HG02938 (cell line): ENCODE measurements around the gene SRPRB.

Experiments used
- ATAC-seq: cut with Tn5 transposase; IDR thresholded peaks from one replicate; pipeline ENCODE4 v1.9.1; 2021; ENCODE audit warnings: mild to moderate bottlenecking, moderate library complexity; ENCODE audit not compliant: unreplicated experiment

The SRPRB gene

DNA sequence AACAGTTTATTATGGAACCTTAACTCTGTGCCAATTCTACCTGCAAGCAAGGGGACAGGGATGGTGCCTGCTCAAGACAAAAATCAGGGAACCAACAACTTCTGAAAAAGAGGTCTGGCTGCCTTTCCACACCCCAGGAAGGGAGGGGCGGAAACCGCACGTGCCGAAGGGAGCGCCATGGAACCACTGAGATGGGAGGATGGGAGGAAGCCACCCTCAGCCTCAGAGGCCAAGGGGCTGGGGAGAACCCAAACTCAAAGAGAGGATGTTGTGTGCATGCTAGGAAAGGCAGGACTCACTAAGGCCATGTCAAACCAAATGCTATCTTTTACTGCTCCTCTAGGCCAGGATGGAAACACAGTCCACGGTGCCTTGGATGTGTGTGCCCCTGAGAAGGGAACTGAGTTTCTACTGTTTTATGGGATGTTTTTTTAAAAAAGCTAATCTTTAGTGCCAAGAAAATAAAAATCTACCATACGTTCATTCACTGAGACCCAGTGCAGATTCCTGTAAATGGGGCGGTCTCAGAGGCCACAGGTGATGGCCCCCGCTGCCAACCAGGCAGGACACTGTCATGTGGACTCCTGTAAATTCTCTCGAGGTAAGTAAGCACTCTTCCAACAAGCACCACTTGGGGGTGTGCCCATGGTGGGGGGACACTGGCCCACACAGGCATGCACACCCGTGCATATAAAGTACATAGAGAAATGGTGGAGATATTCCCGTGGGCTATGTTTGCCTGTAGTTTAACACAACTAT, 20.5 kb downstream of the SRPRB start:
- ATAC-seq, result no peak

DNA sequence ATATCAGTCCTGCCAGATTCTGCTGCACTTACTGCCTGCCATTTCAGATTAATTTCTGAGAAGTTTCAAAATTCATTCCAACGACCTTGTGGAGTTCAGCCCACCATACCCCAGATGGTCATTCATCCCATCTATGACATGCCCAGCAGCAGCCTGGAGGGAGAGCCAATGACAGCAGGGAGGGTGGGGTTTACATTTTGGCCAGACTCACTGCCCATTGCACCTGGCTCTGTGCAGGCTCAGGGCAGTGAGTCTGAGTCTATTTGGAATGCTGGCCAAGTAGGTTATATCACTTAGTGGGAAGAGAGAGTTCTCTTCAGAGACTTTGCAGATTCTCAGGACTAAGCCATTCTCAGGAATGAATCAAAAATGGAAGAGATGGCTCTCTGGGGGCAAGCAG, 21.5 kb downstream of the SRPRB start:
- no peak for ATAC-seq

DNA sequence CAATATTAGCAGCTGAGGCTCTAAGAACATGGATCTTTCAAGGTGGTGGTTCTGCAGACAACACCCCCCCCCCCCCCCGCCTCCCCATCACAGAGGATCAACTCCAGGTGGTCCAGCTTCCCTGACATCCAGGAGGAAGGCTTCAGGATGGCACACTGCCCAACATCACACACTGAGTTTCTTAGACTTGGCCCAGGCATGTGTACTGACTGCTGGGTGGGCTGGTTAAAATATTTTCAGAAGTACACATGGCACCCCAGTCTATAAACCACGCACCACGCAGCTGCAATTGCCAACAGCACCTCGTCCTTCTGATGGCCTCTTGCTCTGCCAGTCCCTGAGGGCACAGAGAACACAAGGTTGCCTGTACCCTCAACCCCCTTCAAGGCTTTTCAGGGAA, 22.1 kb downstream of the SRPRB start:
- no peak for ATAC-seq

DNA sequence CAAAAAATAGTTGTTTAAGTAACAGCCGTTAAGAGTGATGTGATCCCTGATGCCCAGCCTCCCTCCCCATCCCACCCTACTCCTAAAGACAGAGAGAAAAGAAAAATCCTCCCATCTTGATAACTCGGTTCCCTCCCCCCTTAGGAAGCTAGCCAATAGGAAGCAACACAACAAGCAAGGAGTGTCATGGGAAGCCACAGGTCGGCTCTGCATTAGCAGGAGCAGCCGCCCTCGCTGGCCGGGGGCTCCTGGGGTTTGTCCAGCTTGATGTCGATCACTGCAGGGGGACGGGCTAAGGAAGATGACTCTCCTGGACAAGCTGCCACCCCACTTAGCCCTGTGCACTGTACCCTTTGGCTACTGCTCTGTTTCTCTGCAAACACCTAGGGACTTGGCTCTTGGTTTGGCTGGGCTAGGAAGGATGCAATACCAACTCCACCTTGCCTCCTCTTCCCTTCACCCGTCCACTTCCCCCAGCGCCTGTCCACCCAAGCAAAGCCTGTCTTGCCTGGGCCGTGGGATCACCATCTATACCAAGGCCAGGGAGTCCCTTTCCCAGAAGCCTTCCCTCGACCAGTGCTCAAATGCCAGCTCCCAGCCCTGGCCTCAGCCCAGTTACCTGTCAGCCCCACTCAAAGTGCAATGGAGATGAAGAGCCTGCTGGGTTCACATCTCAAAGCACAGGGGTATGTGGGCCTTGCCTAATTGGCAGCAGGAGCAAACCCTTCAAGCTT, 23.1 kb downstream of the SRPRB start:
- no peak for ATAC-seq

DNA sequence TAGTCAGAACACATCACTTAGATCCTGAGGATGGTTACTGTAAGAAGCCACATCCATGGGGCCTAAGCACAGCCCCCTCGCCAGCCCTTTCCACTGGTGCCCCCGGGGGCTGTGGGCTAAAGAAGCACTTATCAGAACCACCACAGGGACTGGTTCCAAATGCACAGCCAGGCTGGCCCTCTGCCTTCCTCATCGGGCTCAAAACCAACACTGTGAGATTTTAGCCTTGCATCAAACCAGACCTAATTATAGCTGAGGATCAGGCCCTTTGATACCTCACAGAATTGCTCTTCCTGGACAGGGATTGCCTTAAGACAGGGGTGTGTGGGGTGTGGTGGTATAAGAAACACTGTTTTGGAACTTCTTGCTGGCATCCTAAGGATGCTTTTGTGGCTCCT, 23.7 kb downstream of the SRPRB start:
- ATAC-seq, result no peak

DNA sequence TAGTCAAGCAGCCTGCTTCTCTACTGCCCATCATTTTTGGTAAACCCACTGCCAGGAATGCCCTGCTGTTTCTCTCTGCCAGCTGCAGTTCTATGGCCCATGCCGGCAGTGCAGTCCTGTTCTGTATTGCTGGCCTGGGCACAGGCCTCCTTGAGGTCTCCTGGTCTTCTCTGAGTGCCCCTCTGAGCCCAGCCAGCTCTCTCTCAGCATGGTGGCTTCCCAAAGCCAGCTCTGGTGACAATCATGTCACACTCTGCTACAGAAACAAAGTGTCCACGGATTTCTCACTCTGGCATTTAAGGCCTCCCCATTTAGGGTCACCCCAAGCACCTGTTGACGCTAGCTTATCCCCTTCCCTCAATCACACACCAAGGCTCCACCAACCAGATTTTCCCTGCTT, 24.5 kb downstream of the SRPRB start:
- ATAC-seq, result no peak

DNA sequence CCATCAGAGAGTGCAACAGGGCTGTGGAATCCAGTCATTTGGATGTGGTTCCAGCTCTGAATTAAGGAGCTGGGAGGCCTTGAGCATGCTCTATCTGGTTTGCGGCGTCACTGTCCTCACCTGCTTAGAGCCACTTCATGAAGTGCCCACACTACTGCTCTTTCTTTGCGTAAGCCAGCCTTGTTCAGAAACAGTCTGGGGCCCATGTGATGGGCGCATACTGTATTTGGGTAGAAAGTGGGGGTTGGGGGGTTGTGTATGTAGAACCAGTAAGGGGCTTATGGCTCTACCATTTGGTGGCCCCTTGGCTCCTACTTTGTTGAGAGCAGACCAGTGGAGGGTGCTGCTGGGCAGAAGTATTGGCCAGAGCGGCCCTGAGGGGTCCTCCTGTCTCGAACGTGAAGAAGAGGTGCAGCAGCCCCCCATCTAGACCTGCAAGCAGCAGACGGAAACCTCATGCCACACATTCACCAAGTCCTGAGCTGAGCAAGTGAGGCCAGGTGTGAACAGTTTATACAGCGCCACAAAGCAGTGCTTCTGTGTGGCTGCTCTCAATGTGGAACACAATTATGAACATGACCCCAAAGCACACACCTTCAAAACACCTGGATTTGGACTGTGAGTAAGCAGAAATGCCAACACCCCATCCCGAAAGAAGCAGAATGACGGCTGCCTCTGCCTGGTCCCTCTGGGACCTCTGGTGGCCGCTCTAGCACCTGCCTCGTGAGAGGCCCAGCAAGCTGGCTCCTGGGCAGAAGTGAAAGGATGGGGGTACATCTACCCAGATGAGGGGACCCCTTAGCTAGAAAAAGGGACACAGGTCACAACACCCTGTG, 26.6 kb downstream of the SRPRB start:
- no peak for ATAC-seq

DNA sequence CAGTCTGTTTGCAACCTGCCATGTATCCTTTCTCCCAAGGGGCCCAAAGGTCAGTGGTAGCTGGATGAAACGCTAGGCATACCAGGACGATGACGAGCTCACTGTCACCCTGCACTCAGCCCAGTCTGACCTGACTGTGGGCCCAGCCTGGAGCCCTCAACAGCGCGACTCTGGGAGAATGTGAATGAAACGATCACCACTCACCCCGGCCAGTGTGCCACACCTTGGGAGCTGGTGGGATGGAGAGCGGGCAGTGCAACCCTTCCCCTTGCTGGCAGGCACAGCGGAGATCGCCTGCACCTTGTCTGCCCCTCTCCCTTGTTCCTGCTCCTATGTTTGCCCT, 27.2 kb downstream of the SRPRB start:
- ATAC-seq, result no peak

DNA sequence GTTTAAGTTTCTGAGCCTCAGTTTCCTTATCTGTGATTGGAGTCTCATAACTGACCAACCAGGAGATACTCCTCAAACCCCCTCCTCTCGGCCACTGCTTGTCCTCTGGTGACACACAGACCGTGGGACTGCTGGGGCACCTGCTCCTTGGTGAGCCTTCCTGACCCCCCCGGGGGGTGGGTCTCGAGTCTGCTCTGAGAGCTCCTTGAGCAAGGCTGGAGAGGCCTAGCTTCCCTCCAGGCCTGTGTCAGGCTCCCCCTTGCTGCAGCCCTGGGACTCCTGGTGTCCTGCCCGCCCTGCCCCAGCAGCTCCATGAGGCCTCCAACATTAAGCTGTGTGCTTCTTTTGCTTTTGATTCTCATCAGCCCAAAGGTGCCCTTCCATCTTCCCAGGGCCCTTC, 27.7 kb downstream of the SRPRB start:
- ATAC-seq, result no peak

DNA sequence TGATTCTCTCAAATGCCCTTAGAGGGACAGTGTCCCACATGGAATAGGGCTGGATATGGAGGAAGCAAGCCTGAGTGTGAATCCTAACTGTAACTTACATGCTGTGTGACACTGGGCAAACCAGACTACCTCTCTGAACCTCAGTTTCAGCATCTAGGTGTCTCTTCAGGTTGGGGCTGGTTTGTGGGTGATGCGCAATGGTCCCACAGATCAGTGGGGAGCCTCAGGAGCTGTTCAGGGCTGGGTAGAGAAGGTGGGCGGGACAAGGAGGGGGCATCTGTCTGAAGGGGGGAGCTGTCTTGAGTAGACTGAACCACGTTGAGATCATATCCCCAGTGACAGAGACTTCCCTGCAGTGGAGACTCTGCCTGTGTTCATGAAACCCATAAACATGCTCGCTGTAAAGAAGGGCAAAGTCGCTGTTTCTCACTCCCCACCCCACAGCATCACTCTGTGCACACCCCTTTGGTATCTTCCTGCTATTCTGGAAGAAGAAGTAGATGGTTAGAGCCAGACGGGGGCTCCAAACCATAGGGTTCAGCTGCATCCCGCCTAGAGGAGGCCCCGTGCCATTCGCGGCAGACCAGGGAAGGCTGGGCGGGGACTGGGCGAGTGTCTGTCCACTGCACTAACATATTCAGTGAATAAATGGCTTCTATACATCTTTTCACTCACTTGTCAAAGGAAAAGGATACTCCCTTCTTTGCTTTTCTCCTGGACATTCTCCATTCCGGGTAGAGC, 28.4 kb downstream of the SRPRB start:
- ATAC-seq, result no peak

DNA sequence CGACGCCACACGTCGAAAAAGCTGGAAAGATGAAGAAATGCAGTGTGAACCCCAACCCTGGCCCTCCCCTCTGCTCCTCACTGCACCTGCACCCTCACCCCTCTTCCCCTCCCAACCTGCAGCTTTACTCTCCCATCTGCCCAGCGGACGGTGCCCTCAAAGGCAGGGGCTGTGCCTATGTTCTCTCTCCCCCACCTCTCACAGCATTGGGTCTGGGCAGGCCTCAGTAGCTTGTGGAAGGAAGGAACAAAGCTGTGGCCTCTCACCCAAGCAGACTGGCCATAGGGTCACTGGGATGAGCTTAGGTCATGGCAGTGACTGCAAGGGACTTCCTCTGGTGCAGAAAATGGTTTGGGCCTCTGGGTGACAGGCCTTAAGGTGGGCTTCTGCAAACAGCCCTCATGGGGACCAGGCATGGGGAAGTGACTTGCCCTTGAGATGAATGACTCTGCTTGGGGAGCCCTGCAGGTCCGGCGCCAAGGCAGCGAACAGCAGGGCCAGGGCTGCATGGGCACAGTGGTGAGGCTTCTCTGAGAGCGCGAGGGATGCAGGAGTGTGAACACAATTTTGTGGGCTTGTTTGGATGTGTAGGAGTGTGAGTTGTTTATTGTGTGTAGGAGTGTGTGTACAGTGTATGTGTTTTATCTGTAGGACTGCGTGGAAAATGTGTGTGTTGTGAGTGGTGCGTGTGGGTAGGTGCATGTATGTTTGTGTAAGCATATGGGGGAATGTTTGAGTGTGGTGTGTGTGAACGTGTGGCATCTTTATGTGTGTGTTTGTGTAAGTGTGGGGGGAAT, 29.2 kb downstream of the SRPRB start:
- no peak for ATAC-seq

DNA sequence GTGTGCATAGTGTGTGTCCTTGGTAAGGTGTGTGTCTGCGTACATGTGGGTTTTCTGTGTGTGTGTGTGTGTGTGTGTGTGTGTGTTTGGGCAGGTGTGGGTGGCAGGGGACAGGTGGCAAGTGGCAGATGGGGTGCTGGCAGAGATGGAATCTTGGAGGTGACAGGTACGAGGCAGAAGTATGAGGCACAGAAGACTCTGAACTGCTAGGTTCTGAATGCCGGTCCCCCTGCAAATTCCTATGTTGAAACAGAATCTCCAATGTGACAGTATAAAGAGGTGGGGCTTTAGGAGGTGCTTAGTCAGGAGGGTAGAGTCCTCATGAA, 29.8 kb downstream of the SRPRB start:
- no peak for ATAC-seq

DNA sequence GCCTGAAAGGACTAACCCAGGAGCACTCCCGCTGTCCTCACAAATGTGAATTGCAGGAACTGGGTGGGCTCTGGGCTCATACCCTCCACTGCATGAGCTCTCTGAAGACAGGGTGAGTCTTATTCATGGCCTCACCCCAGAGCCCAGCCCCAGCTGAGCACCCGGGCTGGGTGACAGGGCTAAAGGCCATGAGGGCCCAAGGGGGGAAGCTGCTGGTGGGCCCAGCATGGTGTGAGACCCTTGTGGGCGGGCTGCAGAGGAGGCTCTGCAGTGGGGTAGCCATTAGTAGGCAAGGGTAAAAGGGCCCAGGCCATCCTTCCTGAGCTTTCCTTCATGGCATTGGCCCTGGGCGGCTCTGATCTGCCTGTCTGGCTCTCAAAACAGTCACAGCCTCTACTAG, 30.3 kb downstream of the SRPRB start:
- no peak for ATAC-seq

DNA sequence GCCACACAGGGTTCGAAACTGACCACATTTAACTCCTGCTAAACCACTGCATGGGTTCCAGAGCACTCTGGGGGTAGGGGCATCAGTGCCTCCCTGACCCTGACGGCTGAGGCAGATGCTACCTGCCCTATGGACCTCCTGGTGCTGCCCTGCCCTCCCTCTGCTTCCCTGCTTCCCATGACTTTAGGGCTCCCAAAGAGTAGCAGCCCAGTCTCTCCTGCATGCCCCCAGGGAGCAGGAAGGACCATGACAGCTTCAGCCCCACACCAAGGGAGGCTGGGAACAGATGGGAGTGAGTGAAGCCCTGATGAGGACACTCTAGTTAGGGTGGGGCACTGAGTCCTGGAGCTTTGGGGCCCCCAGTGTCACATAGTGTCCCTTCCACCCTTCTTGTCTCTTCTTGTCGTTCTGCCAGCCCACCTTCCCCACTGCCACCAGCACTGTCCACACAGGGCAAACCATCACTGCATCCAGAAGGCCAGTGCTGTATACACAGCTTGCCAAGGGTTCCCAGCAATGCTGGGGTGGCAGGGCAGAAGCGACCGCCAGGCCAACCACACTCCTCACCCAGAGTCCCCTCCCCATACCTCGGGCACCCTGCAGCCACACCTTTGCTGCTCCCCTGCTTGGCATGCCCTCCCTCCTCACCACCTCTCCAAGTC, 31.0 kb downstream of the SRPRB start:
- no peak for ATAC-seq

DNA sequence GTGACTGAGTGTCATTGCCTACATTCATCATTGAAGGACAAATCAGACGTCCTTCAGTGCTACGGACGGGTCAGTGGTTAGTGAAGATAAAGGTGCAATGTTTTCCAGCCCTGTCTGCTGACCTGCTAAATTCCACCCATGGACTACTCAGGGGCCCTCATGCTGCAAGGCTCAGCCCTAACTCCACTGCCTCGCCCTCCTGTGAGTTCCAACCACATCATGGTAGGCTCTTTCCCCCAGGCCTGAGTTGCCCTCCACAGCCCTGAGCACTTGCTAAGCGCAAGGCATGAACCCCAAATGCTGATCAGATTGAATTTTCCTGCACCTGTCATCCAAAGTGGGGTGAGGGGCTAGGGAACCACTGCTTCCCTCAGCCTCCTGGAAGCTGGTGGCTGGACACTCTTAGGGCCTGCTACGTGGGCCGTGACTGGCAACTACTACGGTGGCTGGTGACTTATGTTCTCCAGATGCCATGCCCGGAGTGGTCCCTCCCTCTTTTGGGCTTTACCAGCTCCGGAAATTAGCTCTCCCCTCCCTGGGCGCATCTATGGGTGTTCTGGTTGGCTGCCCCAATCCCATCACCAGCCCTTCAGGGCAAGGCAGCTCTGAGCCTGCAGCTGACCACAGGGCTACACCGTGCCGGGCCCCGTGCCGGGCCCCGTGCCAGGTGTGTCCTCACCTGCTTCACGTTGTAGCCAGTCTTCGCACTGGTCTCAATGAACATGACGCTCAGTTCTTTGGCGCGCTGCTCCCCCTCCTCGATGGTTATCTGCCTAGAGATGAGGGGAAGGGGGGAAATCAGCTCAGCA, 32.1 kb downstream of the SRPRB start:
- ATAC-seq, result no peak

DNA sequence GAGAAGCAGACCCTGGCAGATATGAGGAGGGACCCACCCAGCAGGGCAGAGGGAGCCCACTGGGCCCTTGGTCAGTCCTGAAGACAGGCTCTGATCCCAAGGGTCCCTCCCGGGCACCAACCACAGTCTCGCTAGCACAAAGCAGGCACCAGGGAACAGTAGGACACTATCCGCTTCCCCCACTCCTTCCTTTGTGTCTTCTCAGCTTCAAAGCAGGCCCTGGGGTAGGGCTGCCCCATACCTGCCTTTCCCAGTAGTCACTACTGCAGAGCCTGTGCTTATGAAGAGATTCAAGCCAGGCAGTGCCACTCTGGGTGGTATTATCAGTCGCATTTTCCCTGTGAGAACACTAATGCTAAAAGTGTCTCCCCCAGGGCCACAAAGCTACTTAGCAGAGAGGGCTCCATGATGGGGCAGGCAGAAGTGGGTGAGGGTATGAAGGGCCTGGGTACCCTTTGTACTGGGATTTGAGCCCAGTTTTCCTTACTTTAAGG, 32.7 kb downstream of the SRPRB start:
- no peak for ATAC-seq

DNA sequence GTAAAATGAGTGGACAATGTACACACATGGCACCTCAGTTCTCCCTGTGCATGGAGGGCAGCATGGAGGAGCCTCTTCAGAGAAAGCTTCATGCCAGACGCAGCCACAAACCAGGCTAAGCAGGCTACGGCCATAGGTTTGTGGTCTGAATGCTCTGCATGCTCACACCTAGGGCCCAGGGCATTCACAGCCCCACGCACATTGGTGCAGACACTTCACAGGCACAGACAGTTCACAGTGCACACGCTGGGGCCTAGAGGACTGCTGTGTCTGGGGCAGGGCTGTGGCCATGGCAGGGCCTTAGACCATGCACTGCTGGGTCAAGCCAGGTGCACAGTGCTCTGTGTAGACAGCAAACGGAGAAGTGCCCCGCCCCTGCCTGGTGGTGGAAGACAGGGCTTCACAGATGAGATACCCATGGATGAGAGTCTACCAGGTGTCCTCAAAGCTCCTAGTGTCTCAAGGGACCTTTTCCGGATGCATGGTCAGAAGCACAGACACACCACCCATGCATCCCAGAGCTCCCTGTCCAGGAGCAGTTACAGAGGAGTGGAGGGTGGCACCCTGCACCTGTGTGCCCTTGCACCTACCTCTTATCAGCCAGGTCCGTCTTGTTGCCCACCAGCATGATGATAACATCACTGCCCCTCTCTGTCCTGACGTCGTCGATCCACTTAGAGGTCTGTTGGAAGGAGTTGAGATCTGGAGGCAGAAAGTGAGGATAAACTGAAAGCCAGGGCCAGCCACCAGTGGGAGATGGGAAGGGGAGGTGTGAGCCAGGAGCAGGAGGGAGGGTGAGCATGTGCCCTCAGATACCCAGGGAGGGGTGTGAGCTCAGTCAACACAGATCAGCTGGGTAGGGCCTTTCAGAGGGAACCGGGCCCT, 33.5 kb downstream of the SRPRB start:
- ATAC-seq, result no peak
